ENCODE results near the gene TMED5. TPM values are rescaled to one million over a fixed set of nuclear protein-coding genes. Genes with fewer than 3 reads are reported as not detected.

TMED5 gene
- total RNA-seq, 1 experiment from 2014 or later = 51.0 TPM

- peaks cover 38% of the 10 kb centered on the region for H3K36me3 ChIP-seq (ENCODE audit: low read depth)
- no peaks in the 10 kb centered on the region for H3K79me2 ChIP-seq (ENCODE audit: low read depth)
- POLR2A ChIA-PET (ENCODE audit: unreplicated experiment) = no interaction called here
- CTCF ChIA-PET = interaction anchor here (0.7 kb wide), 1 partner anchor 459 kb away, joined by 3 read pairs; no protein-coding TSS in a partner anchor
- H3K9me3 ChIP-seq (ENCODE audit: insufficient read depth, low read depth) = no peaks in the 10 kb centered on the region
- TF ChIP-seq CTCF (conservative IDR thresholded peaks at IDR 0.05) (no peak), EZH2 (IDR thresholded peaks at IDR 0.05; ENCODE audit: low read depth) (no peak)
- H3K4me2 ChIP-seq = no peak overlapping the region
- no peaks in the 10 kb centered on the region for H3K27me3 ChIP-seq (ENCODE audit: insufficient read depth, low read depth)
- H3K4me1 ChIP-seq (replicated peaks; ENCODE audit: insufficient read depth) = no peaks in the 10 kb centered on the region
- no peak overlapping the region for H3K4me3 ChIP-seq
- no peaks in the 10 kb centered on the region for H3K9me2 ChIP-seq (ENCODE audit: insufficient read depth)
- DNase-seq = no peak
- H3F3A ChIP-seq (ENCODE audit: insufficient read depth, low read depth) = no peaks in the 10 kb centered on the region; the same call in 1 of the 2 replicates
- no peak overlapping the region for H2AFZ ChIP-seq
- no peaks in the 10 kb centered on the region for H4K20me1 ChIP-seq (ENCODE audit: insufficient read depth)
- H3K27ac ChIP-seq = no peak overlapping the region
- no TSS peak for BruUV-seq (replicated peaks)
- intact Hi-C loops (cut with micrococcal nuclease; ENCODE audit: unreplicated experiment) = no loop called here
Measured at GRCh38 chr1:93207211-93207610, 27.0 kb upstream of the TMED5 start.

- no peaks in the 10 kb centered on the region; the same call in 1 of the 2 replicates for H3F3A ChIP-seq (ENCODE audit: insufficient read depth, low read depth)
- no peaks in the 10 kb centered on the region for H3K4me1 ChIP-seq (replicated peaks; ENCODE audit: insufficient read depth)
- H3K4me3 ChIP-seq = no peak overlapping the region
- H3K4me2 ChIP-seq = no peak overlapping the region
- no peak for TF ChIP-seq CTCF (conservative IDR thresholded peaks at IDR 0.05)
- no peak for TF ChIP-seq EZH2 (IDR thresholded peaks at IDR 0.05; ENCODE audit: low read depth)
- no peak for DNase-seq
- POLR2A ChIA-PET (ENCODE audit: unreplicated experiment) = no interaction called here
- no peaks in the 10 kb centered on the region for H3K27me3 ChIP-seq (ENCODE audit: insufficient read depth, low read depth)
- H3K27ac ChIP-seq = no peak overlapping the region
- intact Hi-C loops (cut with micrococcal nuclease; ENCODE audit: unreplicated experiment) = no loop called here
- CTCF ChIA-PET = interaction anchor here (0.7 kb wide), 1 partner anchor 460 kb away, joined by 3 read pairs; no protein-coding TSS in a partner anchor
- no peak overlapping the region for H2AFZ ChIP-seq
- no TSS peak for BruUV-seq (replicated peaks)
- no peaks in the 10 kb centered on the region for H3K9me3 ChIP-seq (ENCODE audit: insufficient read depth, low read depth)
- H3K9me2 ChIP-seq (ENCODE audit: insufficient read depth) = no peaks in the 10 kb centered on the region
- no peaks in the 10 kb centered on the region for H4K20me1 ChIP-seq (ENCODE audit: insufficient read depth)
- no peaks in the 10 kb centered on the region for H3K79me2 ChIP-seq (ENCODE audit: low read depth)
- peaks cover 38% of the 10 kb centered on the region for H3K36me3 ChIP-seq (ENCODE audit: low read depth)
Measured at GRCh38 chr1:93206567-93206954, 26.3 kb upstream of the TMED5 start.

GRCh38 chr1:93205892-93206566 lies 25.8 kb upstream of the TMED5 start:
- no peaks in the 10 kb centered on the region for H3K4me1 ChIP-seq (replicated peaks; ENCODE audit: insufficient read depth)
- H2AFZ ChIP-seq = no peak overlapping the region
- H3K4me2 ChIP-seq = no peak overlapping the region
- H3K9me2 ChIP-seq (ENCODE audit: insufficient read depth) = no peaks in the 10 kb centered on the region
- H3F3A ChIP-seq (ENCODE audit: insufficient read depth, low read depth) = no peaks in the 10 kb centered on the region; the same call in 1 of the 2 replicates
- H4K20me1 ChIP-seq (ENCODE audit: insufficient read depth) = no peaks in the 10 kb centered on the region
- no peak for TF ChIP-seq EZH2 (IDR thresholded peaks at IDR 0.05; ENCODE audit: low read depth)
- TF ChIP-seq CTCF (conservative IDR thresholded peaks at IDR 0.05) = no peak
- ChIA-PET CTCF (interaction anchor here (0.7 kb wide), 1 partner anchor 461 kb away, joined by 3 read pairs; no protein-coding TSS in a partner anchor), POLR2A (ENCODE audit: unreplicated experiment) (no interaction called here)
- peaks cover 38% of the 10 kb centered on the region for H3K36me3 ChIP-seq (ENCODE audit: low read depth)
- no peaks in the 10 kb centered on the region for H3K79me2 ChIP-seq (ENCODE audit: low read depth)
- H3K9me3 ChIP-seq (ENCODE audit: insufficient read depth, low read depth) = no peaks in the 10 kb centered on the region
- H3K4me3 ChIP-seq = no peak overlapping the region
- no peak for DNase-seq
- intact Hi-C loops (cut with micrococcal nuclease; ENCODE audit: unreplicated experiment) = no loop called here
- no peak overlapping the region for H3K27ac ChIP-seq
- H3K27me3 ChIP-seq (ENCODE audit: insufficient read depth, low read depth) = no peaks in the 10 kb centered on the region
- no TSS peak for BruUV-seq (replicated peaks)

Measured in PC-9 (cell line).